HL-60 (cell line): ENCODE results near the gene XRRA1.

Source experiments
- CTCF ChIP-seq: IDR thresholded peaks from one replicate; pipeline ENCODE4 v1.5.1; 2011; ENCODE audit warnings: low read length, control low read depth, inconsistent platforms; ENCODE audit not compliant: insufficient read depth
- GABPA ChIP-seq: IDR thresholded peaks from 2 replicates; pipeline ENCODE4 v1.6.1; 2012; ENCODE audit warnings: low read depth
- POLR2AphosphoS5 ChIP-seq: IDR thresholded peaks from 2 replicates; pipeline ENCODE4 v1.6.1; 2012; ENCODE audit warnings: low read depth
- SPI1 ChIP-seq: IDR thresholded peaks from 2 replicates; pipeline ENCODE4 v1.6.1; 2012; ENCODE audit warnings: low read depth, mild to moderate bottlenecking, borderline replicate concordance
- TF ChIP-seq, protein P1 (sequence below): IDR thresholded peaks from 2 replicates; pipeline ENCODE4 v1.6.1; 2012; ENCODE audit warnings: low read depth; ENCODE audit not compliant: insufficient replicate concordance

GRCh38 chr11:74957937-74958629 lies 9.2 kb upstream of the XRRA1 start:
- no peak for TF ChIP-seq CTCF
- TF ChIP-seq POLR2AphosphoS5 = no peak
- no peak for TF ChIP-seq GABPA
- TF ChIP-seq, protein P1, sequence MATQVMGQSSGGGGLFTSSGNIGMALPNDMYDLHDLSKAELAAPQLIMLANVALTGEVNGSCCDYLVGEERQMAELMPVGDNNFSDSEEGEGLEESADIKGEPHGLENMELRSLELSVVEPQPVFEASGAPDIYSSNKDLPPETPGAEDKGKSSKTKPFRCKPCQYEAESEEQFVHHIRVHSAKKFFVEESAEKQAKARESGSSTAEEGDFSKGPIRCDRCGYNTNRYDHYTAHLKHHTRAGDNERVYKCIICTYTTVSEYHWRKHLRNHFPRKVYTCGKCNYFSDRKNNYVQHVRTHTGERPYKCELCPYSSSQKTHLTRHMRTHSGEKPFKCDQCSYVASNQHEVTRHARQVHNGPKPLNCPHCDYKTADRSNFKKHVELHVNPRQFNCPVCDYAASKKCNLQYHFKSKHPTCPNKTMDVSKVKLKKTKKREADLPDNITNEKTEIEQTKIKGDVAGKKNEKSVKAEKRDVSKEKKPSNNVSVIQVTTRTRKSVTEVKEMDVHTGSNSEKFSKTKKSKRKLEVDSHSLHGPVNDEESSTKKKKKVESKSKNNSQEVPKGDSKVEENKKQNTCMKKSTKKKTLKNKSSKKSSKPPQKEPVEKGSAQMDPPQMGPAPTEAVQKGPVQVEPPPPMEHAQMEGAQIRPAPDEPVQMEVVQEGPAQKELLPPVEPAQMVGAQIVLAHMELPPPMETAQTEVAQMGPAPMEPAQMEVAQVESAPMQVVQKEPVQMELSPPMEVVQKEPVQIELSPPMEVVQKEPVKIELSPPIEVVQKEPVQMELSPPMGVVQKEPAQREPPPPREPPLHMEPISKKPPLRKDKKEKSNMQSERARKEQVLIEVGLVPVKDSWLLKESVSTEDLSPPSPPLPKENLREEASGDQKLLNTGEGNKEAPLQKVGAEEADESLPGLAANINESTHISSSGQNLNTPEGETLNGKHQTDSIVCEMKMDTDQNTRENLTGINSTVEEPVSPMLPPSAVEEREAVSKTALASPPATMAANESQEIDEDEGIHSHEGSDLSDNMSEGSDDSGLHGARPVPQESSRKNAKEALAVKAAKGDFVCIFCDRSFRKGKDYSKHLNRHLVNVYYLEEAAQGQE = no peak
- TF ChIP-seq SPI1 = no peak
